Uterus (tissue), 4 donors: Measurements from ENCODE around the gene GALNT2. TPM values are rescaled to one million over a fixed set of nuclear protein-coding genes. Genes with fewer than 3 reads are reported as not detected.

Experiments
- DNase-seq, 2 donors: peaks; one replicate each; pipeline ENCODE4 v3.0.0-alpha.2; 2019 to 2020
- H3K27ac ChIP-seq, 2 donors: fragments of 200-600 bp; sonication (generic); 1 replicate in 1 of 2; 2 replicates in 1 of 2; pipeline ENCODE4 v1.5.1; 2016 to 2018
- H3K27me3 ChIP-seq, 2 donors: fragments of 200-600 bp; sonication (generic); one replicate each; pipeline ENCODE4 v1.5.1; 2018 to 2019; ENCODE audit warnings: control low read depth in 1 of 2
- H3K36me3 ChIP-seq, 2 donors: fragments of 200-600 bp; sonication (generic); one replicate each; pipeline ENCODE4 v1.5.1; 2019; ENCODE audit warnings: control low read depth in 1 of 2
- H3K4me1 ChIP-seq, 2 donors: fragments of 200-600 bp; sonication (generic); one replicate each; pipeline ENCODE4 v1.5.1; 2018 to 2019; ENCODE audit warnings: control low read depth in 1 of 2
- H3K4me3 ChIP-seq, 2 donors: fragments of 200-600 bp; sonication (generic); 1 replicate in 1 of 2; 2 replicates in 1 of 2; pipeline ENCODE4 v1.5.1; 2018 to 2019; ENCODE audit warnings: mild to moderate bottlenecking in 1 of 2
- H3K9me3 ChIP-seq, 2 donors: fragments of 200-600 bp; sonication (generic); one replicate each; pipeline ENCODE4 v1.5.1; 2019; ENCODE audit warnings: control low read depth in 1 of 2
- POLR2A ChIP-seq, 2 donors: fragments of 450-650 bp; IDR thresholded peaks; one replicate each; pipeline ENCODE4 v1.6.1; 2016; ENCODE audit warnings: antibody characterized with exemption in 2 of 2, mild to moderate bottlenecking in 1 of 2, moderate library complexity in 1 of 2
- intact Hi-C: fragments of 100-400 bp; cut with DNase I; formaldehyde crosslinking; loops from one replicate; pipeline ENCODE4 v1.15.1; 2023; ENCODE audit warnings: low total_unique reads
- total RNA-seq, 4 donors: library from RNA; depleted of rRNA in 3 of 4; stranded (reverse); fragments of >200 nt in 3 of 4; gene quantifications; one replicate each; pipeline versions ENCODE4 v1.1.0 to v1.2.4, GENCODE V29; 2014 to 2023
- TF ChIP-seq, protein P1 (sequence below), 4 experiments: fragments of 200-600 bp in 2 of 4; fragments of 450-650 bp in 2 of 4; sonication (generic) in 2 of 4; IDR thresholded peaks; one replicate each; pipeline ENCODE4 v1.5.1; 2016 to 2019; ENCODE audit warnings: antibody characterized with exemption in 4 of 4, mild to moderate bottlenecking in 2 of 4, moderate library complexity in 1 of 4
- donor health status: DM: yes; HTN: yes; CAD: no.

The GALNT2 gene
- total RNA-seq, 4 donors from 2014 or later: 13.6 to 51.6 (median 39.6) TPM

- Histone ChIP-seq H3K36me3 (no peaks in the 10 kb centered on the region), H3K4me1 (peaks cover 6% of the 10 kb centered on the region in 2 donors), H3K9me3 (no peaks in the 10 kb centered on the region), H3K27me3 (no peaks in the 10 kb centered on the region), H3K27ac (no peak overlapping the region), H3K4me3 (no peak overlapping the region)
- no peak for DNase-seq
- intact Hi-C loops: no loop called here
- TF ChIP-seq POLR2A (IDR thresholded peaks at IDR 0.05): no peak
- TF ChIP-seq, protein P1, sequence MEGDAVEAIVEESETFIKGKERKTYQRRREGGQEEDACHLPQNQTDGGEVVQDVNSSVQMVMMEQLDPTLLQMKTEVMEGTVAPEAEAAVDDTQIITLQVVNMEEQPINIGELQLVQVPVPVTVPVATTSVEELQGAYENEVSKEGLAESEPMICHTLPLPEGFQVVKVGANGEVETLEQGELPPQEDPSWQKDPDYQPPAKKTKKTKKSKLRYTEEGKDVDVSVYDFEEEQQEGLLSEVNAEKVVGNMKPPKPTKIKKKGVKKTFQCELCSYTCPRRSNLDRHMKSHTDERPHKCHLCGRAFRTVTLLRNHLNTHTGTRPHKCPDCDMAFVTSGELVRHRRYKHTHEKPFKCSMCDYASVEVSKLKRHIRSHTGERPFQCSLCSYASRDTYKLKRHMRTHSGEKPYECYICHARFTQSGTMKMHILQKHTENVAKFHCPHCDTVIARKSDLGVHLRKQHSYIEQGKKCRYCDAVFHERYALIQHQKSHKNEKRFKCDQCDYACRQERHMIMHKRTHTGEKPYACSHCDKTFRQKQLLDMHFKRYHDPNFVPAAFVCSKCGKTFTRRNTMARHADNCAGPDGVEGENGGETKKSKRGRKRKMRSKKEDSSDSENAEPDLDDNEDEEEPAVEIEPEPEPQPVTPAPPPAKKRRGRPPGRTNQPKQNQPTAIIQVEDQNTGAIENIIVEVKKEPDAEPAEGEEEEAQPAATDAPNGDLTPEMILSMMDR (IDR thresholded peaks at IDR 0.05): no peak
These were observed 5.3 kb downstream of the GALNT2 start for GRCh38 chr1:230072296-230072695.

DNA sequence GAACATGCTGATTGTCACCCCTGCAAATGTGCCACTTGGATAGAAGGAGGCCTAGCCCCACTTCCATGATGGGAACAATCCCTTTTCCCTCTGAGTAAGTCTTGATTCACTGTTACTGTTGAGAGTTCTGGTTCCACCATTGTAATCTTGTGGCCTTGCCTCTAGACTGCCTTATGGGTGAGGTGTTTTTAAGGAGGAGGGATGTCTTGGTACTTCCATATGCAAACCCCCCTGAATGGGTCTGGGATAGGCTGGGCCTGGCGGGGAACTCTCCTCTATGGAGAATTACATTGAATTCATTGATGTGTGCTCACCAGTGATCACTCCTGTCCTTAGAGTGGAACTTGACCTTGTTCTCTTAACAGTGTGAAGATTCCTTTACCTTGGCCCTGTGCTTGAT, 5.8 kb downstream of the GALNT2 start:
- no peak overlapping the region for H3K4me3 ChIP-seq
- DNase-seq: no peak
- H3K27me3 ChIP-seq: no peaks in the 10 kb centered on the region
- H3K36me3 ChIP-seq: no peaks in the 10 kb centered on the region
- no peaks in the 10 kb centered on the region for H3K9me3 ChIP-seq
- intact Hi-C loops: no loop called here
- TF ChIP-seq POLR2A (IDR thresholded peaks at IDR 0.05): no peak
- TF ChIP-seq, protein P1 (IDR thresholded peaks at IDR 0.05): no peak
- H3K27ac ChIP-seq: no peak overlapping the region
- peaks cover 6% of the 10 kb centered on the region in 2 donors for H3K4me1 ChIP-seq

DNA sequence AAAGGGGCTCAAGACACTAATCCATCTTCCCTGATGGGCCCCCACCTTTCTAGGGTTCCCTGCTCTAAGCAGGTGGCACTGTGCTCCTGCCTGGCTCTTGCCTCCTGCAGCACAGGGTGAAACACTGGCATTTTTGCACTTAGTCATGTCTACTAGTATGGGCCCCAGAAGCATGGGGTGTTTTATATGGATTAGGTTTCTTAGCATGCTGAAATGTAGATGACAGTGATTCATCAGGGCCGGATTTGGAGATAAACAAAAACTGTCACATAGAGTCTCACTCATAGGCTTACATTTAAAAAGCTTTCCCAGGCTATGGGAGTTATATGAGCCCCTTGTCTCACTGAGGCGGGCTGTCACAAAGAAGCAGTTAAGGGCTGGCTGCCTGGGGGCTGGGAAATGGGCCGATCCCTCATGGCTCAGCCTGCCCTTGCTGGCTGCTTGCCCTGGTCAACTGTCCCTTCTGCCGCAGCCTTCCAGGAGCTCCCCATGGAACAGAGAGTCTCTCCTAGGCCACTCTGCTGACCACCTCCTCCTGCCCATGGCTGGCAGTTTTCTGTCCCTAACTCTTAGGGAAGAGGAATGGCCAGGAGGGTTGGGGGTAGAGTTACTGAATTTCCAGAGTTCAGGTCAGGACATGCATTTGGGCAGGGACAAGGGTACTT, 6.5 kb downstream of the GALNT2 start:
- Histone ChIP-seq H3K27me3 (no peaks in the 10 kb centered on the region), H3K4me1 (peaks cover 6% of the 10 kb centered on the region in 2 donors), H3K4me3 (no peak overlapping the region), H3K36me3 (no peaks in the 10 kb centered on the region), H3K27ac (no peak overlapping the region), H3K9me3 (no peaks in the 10 kb centered on the region)
- no peak for DNase-seq
- intact Hi-C loops: no loop called here
- TF ChIP-seq POLR2A (IDR thresholded peaks at IDR 0.05): no peak
- TF ChIP-seq, protein P1 (IDR thresholded peaks at IDR 0.05): no peak

GRCh38 chr1:230074270-230074669, 7.2 kb downstream of the GALNT2 start:
- TF ChIP-seq POLR2A (IDR thresholded peaks at IDR 0.05): no peak
- TF ChIP-seq, protein P1 (IDR thresholded peaks at IDR 0.05): no peak
- no peak for DNase-seq
- H3K36me3 ChIP-seq: no peaks in the 10 kb centered on the region
- no peak overlapping the region for H3K4me3 ChIP-seq
- H3K27ac ChIP-seq: no peak overlapping the region
- intact Hi-C loops: no loop called here
- H3K4me1 ChIP-seq: no peaks in the 10 kb centered on the region
- H3K27me3 ChIP-seq: no peaks in the 10 kb centered on the region
- H3K9me3 ChIP-seq: no peaks in the 10 kb centered on the region

- H3K9me3 ChIP-seq: no peaks in the 10 kb centered on the region
- no peaks in the 10 kb centered on the region for H3K36me3 ChIP-seq
- DNase-seq: no peak
- no peak for TF ChIP-seq POLR2A (IDR thresholded peaks at IDR 0.05)
- no peaks in the 10 kb centered on the region for H3K27me3 ChIP-seq
- H3K4me3 ChIP-seq: no peak overlapping the region
- intact Hi-C loops: no loop called here
- no peak overlapping the region for H3K27ac ChIP-seq
- H3K4me1 ChIP-seq: no peaks in the 10 kb centered on the region
These were observed 7.7 kb downstream of the GALNT2 start for GRCh38 chr1:230074762-230075161.
